ENCODE results near the gene RNU5D-1.

The RNU5D-1 gene

DNA sequence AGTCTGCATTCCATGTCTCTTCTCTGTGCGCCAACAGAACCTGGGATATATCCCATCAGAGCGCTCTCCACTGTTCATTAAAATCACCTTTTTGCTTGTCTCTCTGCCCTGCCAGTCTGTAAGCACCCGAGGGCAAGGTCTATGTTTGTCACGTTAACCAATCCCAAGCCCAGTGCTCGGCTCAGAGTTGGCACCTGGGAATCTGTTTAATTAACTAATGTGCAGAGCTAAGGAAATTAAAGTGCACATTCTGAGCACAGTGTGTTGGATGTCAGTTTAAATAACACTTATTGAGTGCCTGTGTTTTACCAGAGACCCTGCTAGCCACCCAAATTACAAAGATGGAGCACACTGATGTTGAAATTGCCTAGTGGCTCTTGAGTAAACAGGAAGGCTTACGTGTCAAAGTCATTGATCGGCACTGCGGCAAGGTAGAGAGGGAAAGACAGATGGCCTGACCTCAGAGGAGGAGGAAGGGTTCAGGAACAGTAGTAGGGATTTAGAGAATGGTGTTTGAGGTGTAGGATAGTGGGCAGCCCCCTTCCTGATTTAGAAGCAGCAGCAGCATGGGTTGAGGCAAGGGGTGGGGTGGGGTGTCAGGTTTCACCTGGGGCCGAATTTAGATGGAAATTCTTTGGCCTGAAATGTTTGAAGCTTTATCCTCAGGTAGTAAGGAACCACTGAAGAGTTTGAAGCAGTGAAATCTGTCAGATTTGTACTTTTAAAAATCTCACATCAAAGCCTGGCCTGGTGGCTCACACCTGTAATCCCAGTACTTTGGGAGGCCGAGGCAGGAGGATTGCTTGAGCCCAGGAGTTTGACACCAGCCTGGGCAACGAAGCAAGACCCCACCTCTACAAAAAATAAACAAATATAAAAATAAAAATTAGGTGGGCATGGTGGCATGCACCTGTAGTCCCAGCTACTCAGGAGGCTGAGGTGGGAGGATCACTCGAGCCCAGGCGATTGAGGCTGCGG, 48.8 kb downstream of the RNU5D-1 start:
- H3K4me3 ChIP-seq (ENCODE audit: low read depth, low read length) = no peak overlapping the region

More for the DNA sequence above, 48.8 kb downstream of the RNU5D-1 start:
- TF ChIP-seq, protein P1, sequence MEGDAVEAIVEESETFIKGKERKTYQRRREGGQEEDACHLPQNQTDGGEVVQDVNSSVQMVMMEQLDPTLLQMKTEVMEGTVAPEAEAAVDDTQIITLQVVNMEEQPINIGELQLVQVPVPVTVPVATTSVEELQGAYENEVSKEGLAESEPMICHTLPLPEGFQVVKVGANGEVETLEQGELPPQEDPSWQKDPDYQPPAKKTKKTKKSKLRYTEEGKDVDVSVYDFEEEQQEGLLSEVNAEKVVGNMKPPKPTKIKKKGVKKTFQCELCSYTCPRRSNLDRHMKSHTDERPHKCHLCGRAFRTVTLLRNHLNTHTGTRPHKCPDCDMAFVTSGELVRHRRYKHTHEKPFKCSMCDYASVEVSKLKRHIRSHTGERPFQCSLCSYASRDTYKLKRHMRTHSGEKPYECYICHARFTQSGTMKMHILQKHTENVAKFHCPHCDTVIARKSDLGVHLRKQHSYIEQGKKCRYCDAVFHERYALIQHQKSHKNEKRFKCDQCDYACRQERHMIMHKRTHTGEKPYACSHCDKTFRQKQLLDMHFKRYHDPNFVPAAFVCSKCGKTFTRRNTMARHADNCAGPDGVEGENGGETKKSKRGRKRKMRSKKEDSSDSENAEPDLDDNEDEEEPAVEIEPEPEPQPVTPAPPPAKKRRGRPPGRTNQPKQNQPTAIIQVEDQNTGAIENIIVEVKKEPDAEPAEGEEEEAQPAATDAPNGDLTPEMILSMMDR (IDR thresholded peaks at IDR 0.05; ENCODE audit: borderline replicate concordance, insufficient read depth, low read depth, low read length) = no peak
